Fibroblast of lung (primary cell): ENCODE measurements around the gene METTL18. TPM values are rescaled to one million over a fixed set of nuclear protein-coding genes. Genes with fewer than 3 reads are reported as not detected.

Source experiments
- DNase-seq, 2 donors: peaks; one replicate each; pipeline versions ENCODE4 v3.0.0 to v3.0.0-alpha.2; 2010; ENCODE audit warnings: low read depth in 2 of 2
- H2AFZ ChIP-seq: 2 replicates; pipeline ENCODE4 v1.5.1; 2012; ENCODE audit warnings: low read length, control low read depth, inconsistent platforms
- H3K27ac ChIP-seq: 2 replicates; pipeline ENCODE4 v1.5.1; 2011; ENCODE audit warnings: low read length, control low read depth; ENCODE audit not compliant: insufficient read depth
- H3K27me3 ChIP-seq: 2 replicates; pipeline ENCODE4 v1.5.1; 2011; ENCODE audit warnings: mild to moderate bottlenecking, low read length; ENCODE audit not compliant: control insufficient read depth, insufficient read depth
- H3K36me3 ChIP-seq: 2 replicates; pipeline ENCODE4 v1.5.1; 2011; ENCODE audit warnings: low read length; ENCODE audit not compliant: control insufficient read depth, insufficient read depth
- H3K4me1 ChIP-seq: 2 replicates; pipeline ENCODE4 v1.5.1; 2011; ENCODE audit warnings: low read length; ENCODE audit not compliant: control insufficient read depth, insufficient read depth; ENCODE audit errors: extremely low read depth
- H3K4me2 ChIP-seq: 2 replicates; pipeline ENCODE4 v1.5.1; 2011; ENCODE audit warnings: low read length, control low read depth; ENCODE audit not compliant: insufficient read depth; ENCODE audit errors: extremely low read depth
- H3K4me3 ChIP-seq, 4 experiments: fragments of 200-600 bp in 1 of 4; sonication (generic) in 1 of 4; replicated peaks in 1 of 4; 2 replicates each; pipeline ENCODE4 v1.5.1; 2011 to 2016; ENCODE audit warnings: low read length in 4 of 4, low read depth in 3 of 4, mild to moderate bottlenecking in 3 of 4, control low read depth in 2 of 4, inconsistent platforms in 1 of 4, mixed read lengths in 1 of 4; ENCODE audit not compliant: insufficient read depth in 1 of 4; ENCODE audit errors: control extremely low read depth in 1 of 4
- H3K79me2 ChIP-seq: 2 replicates; pipeline ENCODE4 v1.5.1; 2012; ENCODE audit warnings: mild to moderate bottlenecking, low read length, inconsistent platforms; ENCODE audit not compliant: control insufficient read depth, insufficient read depth
- H3K9ac ChIP-seq: 2 replicates; pipeline ENCODE4 v1.5.1; 2011; ENCODE audit warnings: mild to moderate bottlenecking, low read length, control low read depth; ENCODE audit not compliant: insufficient read depth
- H3K9me3 ChIP-seq: 2 replicates; pipeline ENCODE4 v1.5.1; 2012; ENCODE audit warnings: low read depth, low read length; ENCODE audit not compliant: control insufficient read depth, insufficient read depth
- H4K20me1 ChIP-seq: 2 replicates; pipeline ENCODE4 v1.5.1; 2011; ENCODE audit warnings: low read length; ENCODE audit not compliant: control insufficient read depth, insufficient read depth; ENCODE audit errors: extremely low read depth
- CTCF ChIP-seq, 2 donors: IDR thresholded peaks in 1 of 2; conservative IDR thresholded peaks in 1 of 2; 1 replicate in 1 of 2; 2 replicates in 1 of 2; pipeline ENCODE4 v1.5.1; 2011 to 2012; ENCODE audit warnings: low read length in 2 of 2, control low read depth in 1 of 2, inconsistent platforms in 1 of 2, low read depth in 1 of 2, mild to moderate bottlenecking in 1 of 2
- EZH2 ChIP-seq: IDR thresholded peaks from 2 replicates; pipeline ENCODE4 v1.5.1; 2012; ENCODE audit warnings: low read length, control low read depth, mild to moderate bottlenecking; ENCODE audit errors: missing control alignments
- polyA plus RNA-seq, 2 donors: library from polyadenylated mRNA; depleted of rRNA in 1 of 2; stranded (reverse) in 1 of 2; unstranded in 1 of 2; fragments of >200 nt; gene quantifications; 2 replicates each; pipeline ENCODE4 v1.2.1, GENCODE V29; 2011 to 2012; ENCODE audit warnings: missing spikeins in 1 of 2
- total RNA-seq: library from RNA; depleted of rRNA; stranded (reverse); fragments of >200 nt; gene quantifications from 2 replicates; pipeline ENCODE4 v1.2.1, GENCODE V29; 2014

Gene METTL18
- total and polyA plus RNA-seq, 2 donors (not counting 1 experiment from before 2014, with no cell fraction given), result 5.3 to 10.9 TPM

- no peak overlapping the region for H3K4me3 ChIP-seq
- no peak overlapping the region for H3K9ac ChIP-seq
- H3K36me3 ChIP-seq, result no peaks in the 10 kb centered on the region
- no peak for TF ChIP-seq EZH2
- peak; percentile 39 to 49 for TF ChIP-seq CTCF (conservative IDR thresholded peaks at IDR 0.05 in 1 of 2, IDR thresholded peaks at IDR 0.05 in 1 of 2; ENCODE audit: low read depth in 1 of 2, low read length in 2 of 2)
- H2AFZ ChIP-seq, result no peak overlapping the region
- peak; percentile 25 to 51 for DNase-seq
- H3K27me3 ChIP-seq, result no peaks in the 10 kb centered on the region
- H3K27ac ChIP-seq, result no peak overlapping the region
- H4K20me1 ChIP-seq, result no peaks in the 10 kb centered on the region
- no peaks in the 10 kb centered on the region for H3K9me3 ChIP-seq
- H3K4me2 ChIP-seq, result no peak overlapping the region
- no peaks in the 10 kb centered on the region for H3K79me2 ChIP-seq
- no peaks in the 10 kb centered on the region for H3K4me1 ChIP-seq
These were observed 14.8 kb upstream of the METTL18 start for GRCh38 chr1:169809370-169810095.

- DNase-seq, result no peak
- no peak for TF ChIP-seq CTCF (conservative IDR thresholded peaks at IDR 0.05 in 1 of 2, IDR thresholded peaks at IDR 0.05 in 1 of 2; ENCODE audit: low read depth in 1 of 2, low read length in 2 of 2)
- no peak for TF ChIP-seq EZH2
- Histone ChIP-seq H3K36me3 (no peaks in the 10 kb centered on the region), H3K4me1 (no peaks in the 10 kb centered on the region), H3K4me3 (no peak overlapping the region), H4K20me1 (no peaks in the 10 kb centered on the region), H3K27me3 (no peaks in the 10 kb centered on the region), H3K4me2 (no peak overlapping the region), H3K27ac (no peak overlapping the region), H2AFZ (no peak overlapping the region), H3K9me3 (no peaks in the 10 kb centered on the region), H3K9ac (no peak overlapping the region), H3K79me2 (no peaks in the 10 kb centered on the region)
These were observed 10.2 kb upstream of the METTL18 start for GRCh38 chr1:169804941-169805340.

- Histone ChIP-seq H3K4me1 (no peaks in the 10 kb centered on the region), H3K27me3 (no peaks in the 10 kb centered on the region), H4K20me1 (no peaks in the 10 kb centered on the region), H3K4me2 (no peak overlapping the region), H3K9me3 (no peaks in the 10 kb centered on the region), H3K27ac (no peak overlapping the region), H3K79me2 (no peaks in the 10 kb centered on the region), H2AFZ (no peak overlapping the region), H3K36me3 (no peaks in the 10 kb centered on the region), H3K9ac (no peak overlapping the region), H3K4me3 (no peak overlapping the region)
- no peak for DNase-seq
- no peak for TF ChIP-seq CTCF (conservative IDR thresholded peaks at IDR 0.05 in 1 of 2, IDR thresholded peaks at IDR 0.05 in 1 of 2; ENCODE audit: low read depth in 1 of 2, low read length in 2 of 2)
- no peak for TF ChIP-seq EZH2
These were observed 8.2 kb upstream of the METTL18 start for GRCh38 chr1:169802888-169803287.
